Kidney glomerular epithelial cell (primary cell): Measurements from ENCODE around the gene CBX8.

Experiments used
- DNase-seq: peaks from one replicate; lab custom pipeline; 2025; lab: John Stamatoyannopoulos, UW

The CBX8 gene

GRCh38 chr17:79804856-79805696, 8.2 kb upstream of the CBX8 start:
- DNase-seq: no peak

- DNase-seq: no peak
Measured at GRCh38 chr17:79803997-79804855, 7.3 kb upstream of the CBX8 start.

- DNase-seq: no peak
Measured at GRCh38 chr17:79803421-79803996, 6.6 kb upstream of the CBX8 start.

- DNase-seq: no peak
Measured at GRCh38 chr17:79802736-79803420, 6.0 kb upstream of the CBX8 start.

- no peak for DNase-seq
Measured at GRCh38 chr17:79802039-79802735, 5.3 kb upstream of the CBX8 start.

GRCh38 chr17:79801156-79802038, 4.5 kb upstream of the CBX8 start:
- no peak for DNase-seq

- DNase-seq: peak; percentile 30
Measured at GRCh38 chr17:79800325-79801155, 3.7 kb upstream of the CBX8 start.

- DNase-seq: no peak
Measured at GRCh38 chr17:79799538-79800324, 2.9 kb upstream of the CBX8 start.

- DNase-seq: no peak
Measured at GRCh38 chr17:79799174-79799537, 2.3 kb upstream of the CBX8 start.

GRCh38 chr17:79798299-79799173, 1.7 kb upstream of the CBX8 start:
- DNase-seq: no peak

- DNase-seq: no peak
Measured at GRCh38 chr17:79797492-79798298, 818 bp upstream of the CBX8 start.

GRCh38 chr17:79796444-79796762, 474 bp downstream of the CBX8 start:
- DNase-seq: no peak

GRCh38 chr17:79795795-79796443, 958 bp downstream of the CBX8 start:
- no peak for DNase-seq

- no peak for DNase-seq
Measured at GRCh38 chr17:79794659-79795511, 2.0 kb downstream of the CBX8 start.

- DNase-seq: no peak
Measured at GRCh38 chr17:79793924-79794304, 3.0 kb downstream of the CBX8 start.
